GM18502 (cell line): ENCODE data around the gene CBLC.

Experiments
- ATAC-seq: cut with Tn5 transposase; IDR thresholded peaks from one replicate; pipeline ENCODE4 v1.9.1; 2021; ENCODE audit warnings: mild to moderate bottlenecking; ENCODE audit not compliant: unreplicated experiment, poor library complexity

The CBLC gene

GRCh38 chr19:44777715-44778347 is at the start of gene CBLC:
Gene CBLC (plus strand): TSS chr19:44777890. CDS start chr19:44777932, 42 bp downstream.
- ATAC-seq = no peak

DNA sequence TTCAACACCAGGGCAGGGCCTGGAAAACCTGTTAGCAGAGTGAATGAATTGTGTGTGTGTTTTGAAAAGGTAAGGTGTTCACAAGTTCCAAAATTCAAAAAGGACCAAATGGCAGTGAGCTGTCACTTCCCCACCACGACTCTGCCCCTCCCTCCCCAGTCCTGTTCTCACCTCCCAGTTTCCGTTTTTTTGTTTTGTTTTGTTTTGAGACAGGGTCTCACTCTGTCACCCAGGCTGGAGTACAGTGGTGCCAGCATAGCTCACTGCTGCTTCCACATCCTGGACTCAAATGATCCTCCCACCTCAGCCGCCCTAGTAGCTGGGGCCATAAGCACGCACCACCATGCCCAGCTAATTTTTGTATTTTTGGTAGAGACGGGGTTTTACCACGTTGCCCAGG is 49.5 kb upstream of the CBLC start:
- no peak for ATAC-seq

DNA sequence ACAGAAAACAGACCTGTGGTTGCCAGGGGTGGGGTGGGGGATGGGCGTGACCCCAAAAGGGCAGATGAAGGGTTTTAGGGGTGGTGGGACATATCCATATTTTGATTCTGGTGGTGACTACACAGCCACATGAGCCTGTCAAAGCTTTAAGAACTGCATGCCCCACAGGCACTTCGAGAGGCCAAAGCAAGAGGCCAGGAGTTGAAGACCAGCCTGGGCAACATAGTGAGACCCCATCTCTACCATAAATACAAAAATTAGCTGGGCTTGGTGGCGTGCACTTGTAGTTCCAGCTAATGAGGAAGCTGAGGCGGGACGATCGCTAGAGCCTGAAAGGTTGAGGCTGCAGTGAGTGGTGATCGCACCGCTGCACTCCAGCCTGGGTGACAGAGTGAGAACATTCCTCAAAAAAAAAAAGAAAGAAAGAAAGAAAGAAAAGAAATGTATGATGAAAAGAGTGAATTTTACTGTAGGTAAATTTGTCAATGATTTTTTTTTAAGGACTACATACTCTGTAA is 48.1 kb upstream of the CBLC start:
- no peak for ATAC-seq

- ATAC-seq = no peak
Measured at GRCh38 chr19:44731081-44731480, 46.6 kb upstream of the CBLC start.

DNA sequence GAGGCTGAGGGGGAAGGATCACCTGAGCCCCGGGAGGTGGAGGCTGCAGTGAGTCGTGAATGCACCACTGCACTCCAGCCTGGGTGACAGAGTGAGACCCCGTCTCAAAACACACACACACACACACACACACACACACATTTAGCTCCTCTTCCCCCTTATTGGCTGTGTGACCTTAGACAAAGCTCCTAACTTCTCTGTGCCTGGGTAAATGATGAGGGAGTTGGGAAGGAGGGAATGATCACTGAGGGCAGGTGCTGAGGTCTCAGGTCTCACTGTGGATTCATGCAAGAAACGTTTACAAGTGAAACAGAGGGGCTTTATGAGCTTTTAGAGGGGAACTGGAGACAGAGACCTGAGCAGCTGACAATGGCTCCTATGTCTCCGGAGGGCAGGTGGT is 46.1 kb upstream of the CBLC start:
- no peak for ATAC-seq

GRCh38 chr19:44732235-44733014 is 45.3 kb upstream of the CBLC start:
- no peak for ATAC-seq

- ATAC-seq = no peak
Measured at GRCh38 chr19:44734357-44734756, 43.3 kb upstream of the CBLC start.

- no peak for ATAC-seq
Measured at GRCh38 chr19:44735011-44735410, 42.7 kb upstream of the CBLC start.

- no peak for ATAC-seq
Measured at GRCh38 chr19:44737238-44738071, 40.2 kb upstream of the CBLC start.

GRCh38 chr19:44738136-44738535 is 39.6 kb upstream of the CBLC start:
- no peak for ATAC-seq

DNA sequence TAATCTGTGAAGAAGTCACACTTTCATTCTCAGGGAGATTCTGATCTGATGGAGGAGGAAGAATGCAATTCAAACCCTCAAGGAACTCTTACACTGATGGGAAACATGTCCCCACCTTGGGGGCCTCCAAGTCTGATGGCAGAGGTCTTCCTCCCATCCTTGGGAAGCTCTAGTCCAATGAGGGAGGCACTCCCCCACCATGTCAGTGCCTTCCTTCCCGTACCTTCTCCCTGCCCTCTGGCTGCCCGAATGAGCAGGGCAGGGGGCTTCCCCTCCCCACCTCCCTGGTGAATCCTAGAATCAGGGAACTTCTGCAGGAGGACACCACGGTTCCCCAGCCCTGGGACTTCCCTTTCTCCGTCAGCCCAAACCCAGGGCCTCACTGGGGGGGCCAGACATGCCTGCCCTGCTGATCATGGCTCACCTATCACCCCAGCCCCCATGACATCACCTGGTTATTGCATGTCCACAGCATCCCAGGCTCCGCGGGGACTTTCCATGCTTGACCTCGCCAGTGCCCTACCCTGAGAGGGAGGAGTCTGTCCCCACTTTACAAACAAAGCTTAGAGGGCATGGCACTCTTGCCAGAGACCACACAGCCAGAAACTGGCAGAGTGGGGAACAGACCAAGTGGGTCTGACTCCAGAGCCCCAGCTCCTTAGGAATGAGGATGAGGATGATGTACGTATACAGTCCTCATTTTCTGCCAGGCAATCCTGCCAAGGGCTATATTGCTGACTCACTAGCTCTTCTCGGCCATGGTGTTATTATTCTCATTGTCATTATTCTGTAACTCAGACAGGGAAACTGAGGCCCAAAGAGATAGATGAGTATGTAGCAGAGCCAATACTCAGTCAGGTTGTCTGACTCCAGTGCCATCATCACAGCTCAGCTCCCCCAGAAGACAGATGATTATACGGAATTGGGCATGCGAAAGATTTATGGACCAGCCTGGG is 38.8 kb upstream of the CBLC start:
- ATAC-seq = no peak

DNA sequence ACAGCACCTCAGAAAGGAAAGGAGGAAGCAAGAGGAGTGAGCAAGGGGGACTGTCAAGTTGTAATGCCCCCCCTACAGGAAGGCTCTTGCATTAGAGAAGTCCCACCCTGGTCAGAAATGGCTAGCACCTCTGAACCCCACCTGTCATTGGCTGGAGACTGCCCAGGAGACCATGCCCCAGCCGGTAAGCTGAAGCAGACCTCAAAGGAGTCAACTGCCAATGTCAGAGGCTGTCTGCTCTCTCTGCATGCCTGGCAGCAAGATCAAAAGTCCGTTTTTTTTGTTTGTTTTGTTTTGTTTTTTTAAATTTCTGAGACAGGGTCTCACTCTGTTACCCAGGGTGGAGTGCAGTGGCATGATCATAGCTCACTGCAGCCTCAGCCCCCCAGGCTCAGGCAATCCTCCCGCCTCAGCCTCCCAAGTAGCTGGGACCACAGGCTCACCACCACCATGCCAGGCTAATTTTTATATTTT is 37.3 kb upstream of the CBLC start:
- ATAC-seq = no peak

- ATAC-seq = no peak
Measured at GRCh38 chr19:44741258-44741731, 36.4 kb upstream of the CBLC start.

GRCh38 chr19:44741841-44742329 is 35.8 kb upstream of the CBLC start:
- ATAC-seq = no peak

DNA sequence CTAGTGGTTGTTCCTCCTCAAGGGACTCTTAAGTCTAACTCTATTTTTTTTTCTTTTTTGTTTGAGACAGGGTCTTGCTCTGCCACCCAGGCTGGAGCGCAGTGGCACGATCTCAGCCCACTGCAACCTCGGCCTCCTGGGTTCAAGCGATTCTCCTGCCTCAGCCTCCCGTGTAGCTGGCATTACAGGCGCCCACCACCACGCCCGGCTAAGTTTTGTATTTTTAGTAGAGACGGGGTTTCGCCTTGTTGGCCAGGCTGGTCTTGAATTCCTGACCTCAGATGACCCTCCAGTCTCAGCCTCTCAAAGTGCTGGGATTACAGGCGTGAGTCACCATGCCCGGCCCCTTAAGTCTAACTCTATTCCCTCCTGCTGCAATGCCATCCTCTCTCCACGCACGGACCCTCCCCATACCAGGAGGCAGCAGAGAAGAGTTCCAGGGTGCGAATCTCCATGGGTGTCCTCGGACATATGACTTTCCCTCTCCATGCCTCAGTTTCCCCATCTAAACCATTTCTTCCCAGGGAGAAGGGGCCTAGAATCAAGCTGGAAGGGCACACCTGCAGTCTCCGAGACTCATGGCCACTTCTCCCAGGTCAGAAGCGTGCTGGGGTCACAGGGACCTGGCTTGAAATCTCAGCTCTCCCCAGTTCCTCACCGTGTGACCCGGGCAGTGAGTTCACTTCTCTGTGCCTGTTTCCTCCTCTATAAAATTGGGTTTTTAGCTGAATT is 35.2 kb upstream of the CBLC start:
- ATAC-seq = no peak

- ATAC-seq = no peak
Measured at GRCh38 chr19:44744871-44745332, 32.8 kb upstream of the CBLC start.

DNA sequence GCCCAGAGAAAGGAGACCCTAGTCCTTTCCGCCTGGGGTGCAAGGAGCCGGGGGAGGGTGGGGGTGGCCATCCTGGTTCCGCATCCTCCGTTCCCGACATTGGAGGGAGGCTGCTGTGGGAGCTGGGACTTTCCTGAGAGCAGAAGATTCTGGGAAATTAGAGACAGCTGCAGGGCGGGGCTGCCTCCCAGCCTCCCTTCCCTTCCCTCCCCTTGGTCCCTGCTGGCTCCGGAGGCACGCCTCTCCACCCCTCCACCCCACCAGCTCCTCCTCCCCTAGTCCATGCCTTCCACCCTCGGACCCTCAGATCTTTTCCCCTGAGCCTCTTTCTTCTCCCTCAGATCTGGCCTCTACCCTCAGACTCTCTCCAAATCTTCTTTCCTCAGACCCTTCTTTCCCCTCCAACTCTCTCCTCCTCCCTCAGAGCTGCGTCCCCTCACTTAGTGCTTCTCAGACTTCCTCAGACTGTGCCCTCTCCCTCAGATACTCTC is 32.3 kb upstream of the CBLC start:
- ATAC-seq = no peak

DNA sequence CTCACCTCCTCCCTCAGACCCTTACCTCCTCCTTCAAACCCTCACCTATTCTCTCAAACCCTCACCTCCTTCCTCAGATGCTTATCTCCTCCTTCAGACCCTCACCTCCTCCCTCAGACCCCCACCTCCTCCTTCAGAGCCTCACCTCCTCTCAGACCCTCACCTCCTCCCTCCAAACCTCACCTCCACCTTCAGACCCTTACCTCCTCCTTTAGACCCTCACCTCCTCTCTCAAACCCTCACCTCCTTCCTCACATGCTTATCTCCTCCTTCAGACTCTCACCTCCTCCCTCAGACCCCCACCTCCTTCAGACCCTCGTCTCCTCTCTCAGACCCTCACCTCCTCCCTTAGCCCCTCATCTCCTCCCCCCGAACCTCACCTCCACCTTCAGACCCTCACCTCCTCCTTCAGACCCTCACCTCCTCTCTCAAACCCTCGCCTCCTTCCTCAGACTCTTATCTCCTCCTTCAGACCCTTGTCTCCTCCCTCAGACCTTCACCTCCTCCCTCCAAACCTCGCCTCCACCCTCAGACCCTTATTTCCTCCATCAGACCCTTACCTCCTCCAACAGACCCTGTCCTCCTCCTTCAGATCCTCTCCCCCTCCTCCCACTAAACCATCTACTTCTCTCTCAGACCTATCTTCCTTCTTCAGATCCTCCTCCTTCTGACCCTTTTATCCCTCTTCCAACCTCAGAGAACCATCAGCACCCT is 31.6 kb upstream of the CBLC start:
- no peak for ATAC-seq
